22Rv1 (cell line): ENCODE data around the gene PLB1.

Source experiments
- H3K27ac ChIP-seq: fragments of 450-650 bp; 2 replicates; pipeline ENCODE4 v1.5.1; 2017
- CTCF ChIP-seq: fragments of 450-650 bp; IDR thresholded peaks from 2 replicates; pipeline ENCODE4 v1.5.1; 2017; ENCODE audit warnings: mild to moderate bottlenecking
- ZFX ChIP-seq: fragments of 450-650 bp; IDR thresholded peaks from 2 replicates; pipeline ENCODE4 v1.6.1; 2017; ENCODE audit warnings: antibody characterized with exemption, borderline replicate concordance

PLB1 gene

GRCh38 chr2:28526527-28527132, 30.8 kb downstream of the PLB1 start:
- no peak overlapping the region for H3K27ac ChIP-seq
- TF ChIP-seq ZFX (no peak), CTCF (no peak)

- H3K27ac ChIP-seq, result no peak overlapping the region
- TF ChIP-seq ZFX (no peak), CTCF (no peak)
Measured at GRCh38 chr2:28527196-28527595, 31.3 kb downstream of the PLB1 start.

GRCh38 chr2:28528206-28528605, 32.3 kb downstream of the PLB1 start:
- TF ChIP-seq CTCF (no peak), ZFX (no peak)
- H3K27ac ChIP-seq, result no peak overlapping the region

- TF ChIP-seq CTCF, result no peak
- TF ChIP-seq ZFX, result no peak
- no peak overlapping the region for H3K27ac ChIP-seq
Measured at GRCh38 chr2:28530782-28531181, 34.9 kb downstream of the PLB1 start.

- no peak overlapping the region for H3K27ac ChIP-seq
- TF ChIP-seq CTCF, result no peak
- no peak for TF ChIP-seq ZFX
Measured at GRCh38 chr2:28532399-28532798, 36.5 kb downstream of the PLB1 start.

- H3K27ac ChIP-seq, result no peak overlapping the region
- no peak for TF ChIP-seq CTCF
- TF ChIP-seq ZFX, result no peak
Measured at GRCh38 chr2:28533044-28533680, 37.3 kb downstream of the PLB1 start.

GRCh38 chr2:28534817-28535216, 39.0 kb downstream of the PLB1 start:
- TF ChIP-seq ZFX (no peak), CTCF (no peak)
- no peak overlapping the region for H3K27ac ChIP-seq
